Keratinocyte (primary cell): ENCODE data around the gene MPC1. TPM values are rescaled to one million over a fixed set of nuclear protein-coding genes. Genes with fewer than 3 reads are reported as not detected.

ENCODE experiments used
- DNase-seq: peaks from one replicate; pipeline ENCODE4 v3.0.0-alpha.2; 2011; ENCODE audit warnings: low read depth, missing footprints, low spot score
- FAIRE-seq: peaks from 2 replicates; lab custom pipeline; 2011; peaks lifted over from hg19 to GRCh38; lab: Jason Lieb, UNC
- H2AFZ ChIP-seq: 2 replicates; pipeline ENCODE4 v1.6.0; 2012; ENCODE audit warnings: low read length, control low read depth, inconsistent platforms; ENCODE audit not compliant: control insufficient read depth
- H3K27ac ChIP-seq: 2 replicates; pipeline ENCODE4 v1.5.1; 2011; ENCODE audit warnings: low read length; ENCODE audit not compliant: control insufficient read depth, insufficient read depth
- H3K27me3 ChIP-seq: 3 replicates; pipeline ENCODE4 v1.6.0; 2011; ENCODE audit warnings: low read length; ENCODE audit not compliant: control insufficient read depth, insufficient read depth; ENCODE audit errors: extremely low read depth
- H3K36me3 ChIP-seq, 2 experiments: 2 replicates in 1 of 2; 3 replicates in 1 of 2; pipeline ENCODE4 v1.5.1; 2011; ENCODE audit warnings: low read length in 2 of 2, mild to moderate bottlenecking in 1 of 2; ENCODE audit not compliant: control insufficient read depth in 2 of 2, insufficient read depth in 2 of 2; ENCODE audit errors: extremely low read depth in 1 of 2
- H3K4me1 ChIP-seq: 3 replicates; pipeline ENCODE4 v1.5.1; 2011; ENCODE audit warnings: low read length; ENCODE audit not compliant: control insufficient read depth, insufficient read depth; ENCODE audit errors: extremely low read depth
- H3K4me2 ChIP-seq: 3 replicates; pipeline ENCODE4 v1.6.0; 2011; ENCODE audit warnings: low read depth, low read length; ENCODE audit not compliant: control insufficient read depth, insufficient read depth; ENCODE audit errors: extremely low read depth
- H3K4me3 ChIP-seq, 3 experiments: fragments of 200-600 bp in 1 of 3; sonication (generic) in 1 of 3; 2 replicates in 2 of 3; 3 replicates in 1 of 3; pipeline ENCODE4 v1.5.1; 2011 to 2016; ENCODE audit warnings: low read length in 3 of 3, mild to moderate bottlenecking in 3 of 3, control low read depth in 2 of 3, inconsistent platforms in 1 of 3, low read depth in 1 of 3, mixed read lengths in 1 of 3, mixed run types in 1 of 3, moderate library complexity in 1 of 3; ENCODE audit not compliant: control insufficient read depth in 2 of 3, insufficient read depth in 2 of 3; ENCODE audit errors: extremely low read depth in 1 of 3
- H3K79me2 ChIP-seq: 2 replicates; pipeline ENCODE4 v1.6.0; 2012; ENCODE audit warnings: low read length; ENCODE audit not compliant: control insufficient read depth, insufficient read depth
- H3K9ac ChIP-seq: 3 replicates; pipeline ENCODE4 v1.6.0; 2011; ENCODE audit warnings: low read length; ENCODE audit not compliant: control insufficient read depth, insufficient read depth; ENCODE audit errors: extremely low read depth
- H3K9me1 ChIP-seq: 3 replicates; pipeline ENCODE4 v1.6.0; 2011; ENCODE audit warnings: low read length; ENCODE audit not compliant: control insufficient read depth, insufficient read depth; ENCODE audit errors: extremely low read depth
- H3K9me3 ChIP-seq: 2 replicates; pipeline ENCODE4 v1.5.1; 2012; ENCODE audit warnings: low read depth, low read length; ENCODE audit not compliant: control insufficient read depth
- H4K20me1 ChIP-seq: 3 replicates; pipeline ENCODE4 v1.6.0; 2011; ENCODE audit warnings: low read length; ENCODE audit not compliant: control insufficient read depth, insufficient read depth; ENCODE audit errors: extremely low read depth
- CTCF ChIP-seq, 3 experiments: IDR thresholded peaks in 1 of 3; conservative IDR thresholded peaks in 1 of 3; optimal IDR thresholded peaks in 1 of 3; 2 replicates in 2 of 3; 3 replicates in 1 of 3; pipeline versions ENCODE3 to v1.5.1; 2011; ENCODE audit warnings: low read length in 3 of 3, mild to moderate bottlenecking in 3 of 3, moderate library complexity in 2 of 3, control low read depth in 1 of 3, inconsistent platforms in 1 of 3; ENCODE audit not compliant: insufficient read depth in 2 of 3; ENCODE audit errors: extremely low read depth in 1 of 3
- EZH2 ChIP-seq: IDR thresholded peaks from one replicate; pipeline ENCODE4 v1.6.1; 2012; ENCODE audit warnings: inconsistent platforms, mild to moderate bottlenecking, low read length, moderate library complexity
- dilution Hi-C: fragments of 300-500 bp; cut with MboI; formaldehyde crosslinking; loops from one replicate; pipeline ENCODE4 v1.7.0; 2020; ENCODE audit warnings: low sequenced_read_pairs; ENCODE audit not compliant: extremely low pct_ligation_motif_present
- polyA plus RNA-seq, 5 experiments: library from polyadenylated mRNA; depleted of rRNA in 3 of 5; stranded (reverse) in 3 of 5; stranded (forward) in 1 of 5; unstranded in 1 of 5; fragments of >200 nt; gene quantifications; 1 replicate in 1 of 5; 2 replicates in 3 of 5; 3 replicates in 1 of 5; pipeline versions ENCODE4 v1.2.1 to v1.2.3, GENCODE V29; 2011 to 2012; ENCODE audit warnings: missing spikeins in 2 of 5, low read depth in 1 of 5, low replicate concordance in 1 of 5

Gene MPC1
- polyA plus RNA-seq, 1 donor (not counting 4 experiments of a cell fraction or from before 2014, with no cell fraction given), result 26.4 TPM

GRCh38 chr6:166361077-166361429 lies 21.7 kb downstream of the MPC1 start:
- dilution Hi-C loops, result no loop called here
- TF ChIP-seq CTCF (optimal IDR thresholded peaks at IDR 0.05 in 1 of 3, IDR thresholded peaks at IDR 0.05 in 1 of 3, conservative IDR thresholded peaks at IDR 0.05 in 1 of 3; ENCODE audit: extremely low read depth in 1 of 3, insufficient read depth in 2 of 3, low read length in 3 of 3) (no peak), EZH2 (no peak)
- Histone ChIP-seq H3K27me3 (no peaks in the 10 kb centered on the region), H3K4me3 (no peak overlapping the region), H3K9me3 (no peaks in the 10 kb centered on the region), H3K79me2 (no peaks in the 10 kb centered on the region), H3K36me3 (peaks cover 0 to 2% of the 10 kb centered on the region in 2 experiments), H3K4me2 (peak overlapping the region; percentile 64), H2AFZ (no peak overlapping the region), H3K4me1 (peaks cover 9% of the 10 kb centered on the region), H3K9me1 (no peaks in the 10 kb centered on the region), H3K9ac (no peak overlapping the region), H3K27ac (no peak overlapping the region), H4K20me1 (no peaks in the 10 kb centered on the region)
- FAIRE-seq, result peak; percentile 26
- DNase-seq, result no peak

GRCh38 chr6:166360243-166361076 lies 22.3 kb downstream of the MPC1 start:
- Histone ChIP-seq H3K27me3 (no peaks in the 10 kb centered on the region), H2AFZ (peak overlapping the region; percentile 34), H3K9ac (no peak overlapping the region), H3K27ac (peak overlapping the region; percentile 4), H4K20me1 (no peaks in the 10 kb centered on the region), H3K4me2 (peak overlapping the region; percentile 64), H3K4me3 (peak overlapping the region in 1 of 3 experiments; percentile 12), H3K9me3 (no peaks in the 10 kb centered on the region), H3K4me1 (peaks cover 9% of the 10 kb centered on the region), H3K79me2 (no peaks in the 10 kb centered on the region), H3K36me3 (peaks cover 0 to 2% of the 10 kb centered on the region in 2 experiments), H3K9me1 (no peaks in the 10 kb centered on the region)
- dilution Hi-C loops, result no loop called here
- FAIRE-seq, result peak; percentile 93
- no peak for TF ChIP-seq CTCF (optimal IDR thresholded peaks at IDR 0.05 in 1 of 3, IDR thresholded peaks at IDR 0.05 in 1 of 3, conservative IDR thresholded peaks at IDR 0.05 in 1 of 3; ENCODE audit: extremely low read depth in 1 of 3, insufficient read depth in 2 of 3, low read length in 3 of 3)
- TF ChIP-seq EZH2, result no peak
- no peak for DNase-seq
